Liver (tissue), 3 donors: ENCODE data around the gene PCED1B.

Experiments used
- CTCF ChIP-seq: fragments of 150-350 bp; IDR thresholded peaks from 2 replicates; pipeline ENCODE4 v1.5.1; 2017; ENCODE audit warnings: improper control_type of control experiment, low read depth, low read length; ENCODE audit not compliant: missing input control
- RAD21 ChIP-seq, 2 donors: IDR thresholded peaks; 2 replicates each; pipeline ENCODE4 v1.6.1; 2016; ENCODE audit warnings: antibody characterized with exemption in 2 of 2, mild to moderate bottlenecking in 2 of 2
- REST ChIP-seq: IDR thresholded peaks from 2 replicates; pipeline ENCODE4 v1.6.1; 2016; ENCODE audit warnings: antibody characterized with exemption, mild to moderate bottlenecking
- TAF1 ChIP-seq: conservative IDR thresholded peaks from 2 replicates; pipeline ENCODE4 v1.6.1; 2016; ENCODE audit warnings: antibody characterized with exemption, mild to moderate bottlenecking
- YY1 ChIP-seq: IDR thresholded peaks from 2 replicates; pipeline ENCODE4 v1.6.1; 2016; ENCODE audit warnings: antibody characterized with exemption, mild to moderate bottlenecking
- donor health status: healthy.
- donor health status: healthy.

DNA sequence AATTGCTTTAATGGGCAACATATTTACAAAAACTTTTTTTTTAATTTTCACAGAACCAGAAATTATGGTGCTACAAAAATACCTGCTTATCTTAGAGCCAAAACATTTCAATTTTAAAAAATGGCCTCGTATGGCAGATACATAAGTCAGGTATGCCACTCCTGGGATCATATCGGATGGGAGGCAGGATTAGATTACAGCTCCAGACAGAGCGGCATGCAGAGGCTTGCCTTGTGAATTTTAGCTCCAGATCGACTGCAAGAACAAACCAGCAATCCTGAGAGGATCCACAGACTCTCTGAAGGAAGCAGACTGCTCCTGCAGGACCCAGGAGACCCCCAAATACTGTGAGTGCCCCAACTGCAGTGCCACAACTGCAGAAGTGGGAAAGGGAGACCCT, 169.7 kb downstream of the PCED1B start:
- TF ChIP-seq CTCF (no peak), REST (no peak), RAD21 (IDR thresholded peaks at IDR 0.05) (no peak), TAF1 (no peak), YY1 (no peak)
